Measurements from ENCODE around the gene KLHL29.

- TF ChIP-seq, protein P1, sequence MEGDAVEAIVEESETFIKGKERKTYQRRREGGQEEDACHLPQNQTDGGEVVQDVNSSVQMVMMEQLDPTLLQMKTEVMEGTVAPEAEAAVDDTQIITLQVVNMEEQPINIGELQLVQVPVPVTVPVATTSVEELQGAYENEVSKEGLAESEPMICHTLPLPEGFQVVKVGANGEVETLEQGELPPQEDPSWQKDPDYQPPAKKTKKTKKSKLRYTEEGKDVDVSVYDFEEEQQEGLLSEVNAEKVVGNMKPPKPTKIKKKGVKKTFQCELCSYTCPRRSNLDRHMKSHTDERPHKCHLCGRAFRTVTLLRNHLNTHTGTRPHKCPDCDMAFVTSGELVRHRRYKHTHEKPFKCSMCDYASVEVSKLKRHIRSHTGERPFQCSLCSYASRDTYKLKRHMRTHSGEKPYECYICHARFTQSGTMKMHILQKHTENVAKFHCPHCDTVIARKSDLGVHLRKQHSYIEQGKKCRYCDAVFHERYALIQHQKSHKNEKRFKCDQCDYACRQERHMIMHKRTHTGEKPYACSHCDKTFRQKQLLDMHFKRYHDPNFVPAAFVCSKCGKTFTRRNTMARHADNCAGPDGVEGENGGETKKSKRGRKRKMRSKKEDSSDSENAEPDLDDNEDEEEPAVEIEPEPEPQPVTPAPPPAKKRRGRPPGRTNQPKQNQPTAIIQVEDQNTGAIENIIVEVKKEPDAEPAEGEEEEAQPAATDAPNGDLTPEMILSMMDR (conservative IDR thresholded peaks at IDR 0.05), result no peak
- TF ChIP-seq ZFX (IDR thresholded peaks at IDR 0.05), result no peak
Observed at GRCh38 chr2:23453432-23453831, 68.5 kb downstream of the KLHL29 start.
